Lung (tissue), 12 donors: ENCODE data around the gene VWF. TPM values are rescaled to one million over a fixed set of nuclear protein-coding genes. Genes with fewer than 3 reads are reported as not detected.
A peak's percentile ranks its signal among the peaks of the same experiment; 100 is the strongest.

Source experiments
- ATAC-seq: fragments of 200-7000 bp; cut with Tn5 transposase; one replicate; pipeline ENCODE4 v1.9.1; 2020; ENCODE audit warnings: moderate number of reproducible peaks; ENCODE audit not compliant: insufficient read depth, low FRiP score
- DNase-seq, 3 donors: peaks; one replicate each; pipeline ENCODE4 v3.0.0-alpha.2; 2013 to 2017
- H3K27ac ChIP-seq, 2 donors: one replicate each; pipeline ENCODE4 v1.5.1; 2013; ENCODE audit warnings: mild to moderate bottlenecking in 2 of 2, moderate library complexity in 2 of 2, control low read depth in 1 of 2, inconsistent platforms in 1 of 2, low read depth in 1 of 2, low read length in 1 of 2
- H3K27me3 ChIP-seq, 3 donors: one replicate each; pipeline ENCODE4 v1.5.1; 2013; ENCODE audit warnings: low read length in 2 of 3; ENCODE audit not compliant: control insufficient read depth in 3 of 3, insufficient read depth in 3 of 3
- H3K36me3 ChIP-seq, 4 donors: one replicate each; pipeline ENCODE4 v1.5.1; 2013; ENCODE audit warnings: low read length in 4 of 4, mild to moderate bottlenecking in 1 of 4, moderate library complexity in 1 of 4; ENCODE audit not compliant: control insufficient read depth in 4 of 4, insufficient read depth in 4 of 4
- H3K4me1 ChIP-seq, 5 donors: one replicate each; pipeline ENCODE4 v1.5.1; 2013; ENCODE audit warnings: low read length in 5 of 5, mild to moderate bottlenecking in 2 of 5, moderate library complexity in 1 of 5; ENCODE audit not compliant: control insufficient read depth in 5 of 5, insufficient read depth in 5 of 5
- H3K4me3 ChIP-seq: one replicate; pipeline ENCODE4 v1.5.1; 2013; ENCODE audit warnings: mild to moderate bottlenecking, control low read depth, moderate library complexity
- H3K9ac ChIP-seq, 2 donors: one replicate each; pipeline ENCODE4 v1.5.1; 2013; ENCODE audit warnings: low read length in 2 of 2, control low read depth in 1 of 2; ENCODE audit not compliant: insufficient read depth in 1 of 2
- H3K9me3 ChIP-seq, 4 donors: one replicate each; pipeline ENCODE4 v1.5.1; 2013; ENCODE audit warnings: low read length in 3 of 4, mild to moderate bottlenecking in 1 of 4, moderate library complexity in 1 of 4; ENCODE audit not compliant: control insufficient read depth in 4 of 4, insufficient read depth in 3 of 4
- CTCF ChIP-seq: IDR thresholded peaks from 2 replicates; pipeline ENCODE4 v1.5.1; 2012; ENCODE audit warnings: mild to moderate bottlenecking; ENCODE audit errors: control extremely low read depth, extremely low read depth
- WGBS, 2 donors: extraction: QIAGEN DNeasy Blood & Tissue Kit; methylation state at CpG; one replicate each; pipeline ENCODE4 v1.1.7; 2013; 5-methylcytosine and 5-hydroxymethylcytosine counted together
- polyA plus RNA-seq, 2 donors: library from polyadenylated mRNA; stranded (reverse); fragments of 200-250 nt; gene quantifications; one replicate each; pipeline ENCODE4 v1.2.1, GENCODE V29; 2013
- total RNA-seq, 2 donors: library from RNA; depleted of rRNA in 1 of 2; stranded (reverse); fragments of >200 nt in 1 of 2; gene quantifications; one replicate each; pipeline ENCODE4 v1.2.1, GENCODE V29; 2014 to 2021
- donor health status: control.
- donor health status: control.
- donor health status: Bipolar disorder and iron deficiency.
- donor health status: healthy.
- donor health status: DM: yes; HTN: yes; CAD: no.

The VWF gene
- total and polyA plus RNA-seq, 4 donors: 65.6 to 285 (median 249) TPM

DNA sequence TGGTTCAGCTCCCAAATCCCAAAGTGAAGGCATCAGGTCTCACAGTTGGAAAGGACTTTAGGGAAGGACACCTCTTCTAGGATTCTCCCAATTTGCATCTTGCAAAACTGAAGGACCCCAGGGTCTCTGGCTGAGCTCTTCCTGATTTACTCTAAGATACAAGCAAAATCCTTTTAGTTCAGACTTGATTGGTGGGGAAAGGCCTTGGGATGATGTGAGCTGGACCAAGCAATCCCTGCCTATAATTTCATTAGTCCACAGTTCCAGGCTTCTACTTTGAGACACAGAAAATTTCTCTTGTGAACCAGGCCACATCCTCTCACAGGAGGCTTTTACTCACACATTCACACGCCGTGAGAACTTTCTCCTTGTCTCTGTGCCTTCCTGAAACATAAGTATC is 23.6 kb upstream of the VWF start:
- WGBS, 2 donors: 61 to 76% methylated on average over 2 of the region's 2 CpGs
- no peak overlapping the region for H3K27ac ChIP-seq

DNA sequence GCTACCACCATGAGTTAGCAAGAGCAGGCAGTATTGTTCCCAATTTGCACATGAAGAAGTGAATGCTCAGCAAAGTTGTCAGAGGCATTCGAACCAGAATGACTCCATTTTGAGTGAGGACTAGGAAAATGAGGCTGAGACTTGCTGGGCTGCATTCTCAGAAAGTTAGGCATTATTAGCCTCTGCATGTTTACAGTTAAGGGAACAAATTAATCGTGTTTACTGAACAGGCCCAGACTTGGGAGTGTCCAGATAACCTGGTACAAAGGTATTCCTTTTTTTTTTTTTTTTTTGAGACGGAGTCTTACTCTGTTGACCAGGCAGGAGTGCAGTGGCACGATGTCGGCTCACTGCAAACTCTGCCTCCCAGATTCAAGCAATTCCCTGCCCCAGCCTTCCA is 22.5 kb upstream of the VWF start:
- TF ChIP-seq CTCF: no peak
- DNase-seq (no peak), ATAC-seq (no peak)
- H3K27me3 ChIP-seq: no peaks in the 10 kb centered on the region
- H3K9me3 ChIP-seq: no peaks in the 10 kb centered on the region
- H3K9ac ChIP-seq: no peak overlapping the region
- no peak overlapping the region for H3K27ac ChIP-seq
- 87 to 90% methylated on average over 5 of the region's 5 CpGs for WGBS, 2 donors
- no peak overlapping the region for H3K4me3 ChIP-seq
- H3K36me3 ChIP-seq: no peaks in the 10 kb centered on the region
- H3K4me1 ChIP-seq: peaks cover 0 to 3% (median 0%) of the 10 kb centered on the region in 5 donors

More for the DNA sequence above, 23.6 kb upstream of the VWF start:
- Histone ChIP-seq H3K27me3 (no peaks in the 10 kb centered on the region), H3K4me1 (peaks cover 0 to 1% (median 0%) of the 10 kb centered on the region in 5 donors), H3K9ac (no peak overlapping the region), H3K9me3 (no peaks in the 10 kb centered on the region), H3K36me3 (no peaks in the 10 kb centered on the region), H3K4me3 (no peak overlapping the region)
- ATAC-seq (no peak), DNase-seq (no peak)
- no peak for TF ChIP-seq CTCF

- WGBS, 2 donors: 90 to 95% methylated on average over 7 of the region's 7 CpGs
- Histone ChIP-seq H3K4me3 (no peak overlapping the region), H3K9me3 (no peaks in the 10 kb centered on the region), H3K36me3 (no peaks in the 10 kb centered on the region), H3K27me3 (no peaks in the 10 kb centered on the region), H3K9ac (no peak overlapping the region), H3K27ac (no peak overlapping the region), H3K4me1 (peaks cover 0 to 3% (median 0%) of the 10 kb centered on the region in 5 donors)
- DNase-seq: no peak
- ATAC-seq: no peak
- TF ChIP-seq CTCF: no peak
Measured at GRCh38 chr12:6146509-6146908, 22.0 kb upstream of the VWF start.

- Histone ChIP-seq H3K27me3 (no peaks in the 10 kb centered on the region), H3K9ac (no peak overlapping the region)
- 33 to 56% methylated on average over 8 of the region's 8 CpGs for WGBS, 2 donors
Measured at GRCh38 chr12:6145564-6145963, 21.1 kb upstream of the VWF start.

More at GRCh38 chr12:6145564-6145963, 21.1 kb upstream of the VWF start:
- ATAC-seq: no peak
- peaks cover 0 to 9% (median 0%) of the 10 kb centered on the region in 5 donors for H3K4me1 ChIP-seq
- no peaks in the 10 kb centered on the region for H3K9me3 ChIP-seq
- H3K4me3 ChIP-seq: no peak overlapping the region
- H3K27ac ChIP-seq: peak overlapping the region in 1 of 2 donors; percentile 36
- H3K36me3 ChIP-seq: no peaks in the 10 kb centered on the region
- no peak for DNase-seq
- TF ChIP-seq CTCF: no peak
